Gastroesophageal sphincter (tissue), 3 donors: Measurements from ENCODE around the gene C1orf74.

Source experiments
- CTCF ChIP-seq, 4 experiments: fragments of 200-600 bp in 2 of 4; fragments of 450-650 bp in 2 of 4; sonication (generic) in 1 of 4; IDR thresholded peaks; one replicate each; pipeline ENCODE4 v1.5.1; 2017 to 2019; ENCODE audit warnings: antibody characterized with exemption in 4 of 4, mild to moderate bottlenecking in 2 of 4, moderate library complexity in 2 of 4
- POLR2AphosphoS5 ChIP-seq: sonication (generic); formaldehyde crosslinking; IDR thresholded peaks from one replicate; pipeline ENCODE4 v1.6.1; 2017; ENCODE audit warnings: antibody characterized with exemption

- TF ChIP-seq POLR2AphosphoS5: no peak
- TF ChIP-seq CTCF (IDR thresholded peaks at IDR 0.05): no peak
Measured at GRCh38 chr1:209831615-209832014, 47.3 kb upstream of the C1orf74 start.
